ENCODE data around the gene CRIP3.

GRCh38 chr6:43297644-43298564 lies 10.7 kb downstream of the CRIP3 start, which contains the start of gene SLC22A7:
- TF ChIP-seq, protein P1, sequence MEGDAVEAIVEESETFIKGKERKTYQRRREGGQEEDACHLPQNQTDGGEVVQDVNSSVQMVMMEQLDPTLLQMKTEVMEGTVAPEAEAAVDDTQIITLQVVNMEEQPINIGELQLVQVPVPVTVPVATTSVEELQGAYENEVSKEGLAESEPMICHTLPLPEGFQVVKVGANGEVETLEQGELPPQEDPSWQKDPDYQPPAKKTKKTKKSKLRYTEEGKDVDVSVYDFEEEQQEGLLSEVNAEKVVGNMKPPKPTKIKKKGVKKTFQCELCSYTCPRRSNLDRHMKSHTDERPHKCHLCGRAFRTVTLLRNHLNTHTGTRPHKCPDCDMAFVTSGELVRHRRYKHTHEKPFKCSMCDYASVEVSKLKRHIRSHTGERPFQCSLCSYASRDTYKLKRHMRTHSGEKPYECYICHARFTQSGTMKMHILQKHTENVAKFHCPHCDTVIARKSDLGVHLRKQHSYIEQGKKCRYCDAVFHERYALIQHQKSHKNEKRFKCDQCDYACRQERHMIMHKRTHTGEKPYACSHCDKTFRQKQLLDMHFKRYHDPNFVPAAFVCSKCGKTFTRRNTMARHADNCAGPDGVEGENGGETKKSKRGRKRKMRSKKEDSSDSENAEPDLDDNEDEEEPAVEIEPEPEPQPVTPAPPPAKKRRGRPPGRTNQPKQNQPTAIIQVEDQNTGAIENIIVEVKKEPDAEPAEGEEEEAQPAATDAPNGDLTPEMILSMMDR (IDR thresholded peaks at IDR 0.05; ENCODE audit: insufficient read depth, low read depth, low read length): no peak
- no peak for TF ChIP-seq EZH2 (IDR thresholded peaks at IDR 0.05; ENCODE audit: insufficient read depth, low read length)

Data from astrocyte (in vitro differentiated cells and primary cell).